ENCODE measurements around the gene ELOVL4.

ELOVL4 gene

GRCh38 chr6:79895382-79896074 lies 51.8 kb downstream of the ELOVL4 start:
- TF ChIP-seq CTCF (IDR thresholded peaks at IDR 0.05; ENCODE audit: control insufficient read depth, extremely low read depth, insufficient read depth), result no peak
- no peak for DNase-seq (ENCODE audit: low read depth)

GRCh38 chr6:79894939-79895338 lies 52.4 kb downstream of the ELOVL4 start:
- no peak for TF ChIP-seq CTCF (IDR thresholded peaks at IDR 0.05; ENCODE audit: control insufficient read depth, extremely low read depth, insufficient read depth)
- no peak overlapping the region for H3K4me3 ChIP-seq (ENCODE audit: low read depth, low read length)
- DNase-seq (ENCODE audit: low read depth), result no peak

More at GRCh38 chr6:79895382-79896074, 51.8 kb downstream of the ELOVL4 start:
- H3K4me3 ChIP-seq (ENCODE audit: low read depth, low read length), result no peak overlapping the region

- TF ChIP-seq CTCF (IDR thresholded peaks at IDR 0.05; ENCODE audit: control insufficient read depth, extremely low read depth, insufficient read depth), result no peak
- no peak overlapping the region for H3K4me3 ChIP-seq (ENCODE audit: low read depth, low read length)
- DNase-seq (ENCODE audit: low read depth), result no peak
These were observed 58.8 kb downstream of the ELOVL4 start for GRCh38 chr6:79888587-79888986.

GRCh38 chr6:79878142-79878748 lies 69.1 kb downstream of the ELOVL4 start:
- no peak overlapping the region for H3K4me3 ChIP-seq (ENCODE audit: low read depth, low read length)
- DNase-seq (ENCODE audit: low read depth), result no peak
- no peak for TF ChIP-seq CTCF (IDR thresholded peaks at IDR 0.05; ENCODE audit: control insufficient read depth, extremely low read depth, insufficient read depth)

GRCh38 chr6:79874531-79875134 lies 72.7 kb downstream of the ELOVL4 start:
- H3K4me3 ChIP-seq (ENCODE audit: low read depth, low read length), result no peak overlapping the region
- DNase-seq (ENCODE audit: low read depth), result no peak
- no peak for TF ChIP-seq CTCF (IDR thresholded peaks at IDR 0.05; ENCODE audit: control insufficient read depth, extremely low read depth, insufficient read depth)

GRCh38 chr6:79872986-79873385 lies 74.4 kb downstream of the ELOVL4 start:
- no peak for DNase-seq (ENCODE audit: low read depth)
- no peak for TF ChIP-seq CTCF (IDR thresholded peaks at IDR 0.05; ENCODE audit: control insufficient read depth, extremely low read depth, insufficient read depth)
- no peak overlapping the region for H3K4me3 ChIP-seq (ENCODE audit: low read depth, low read length)
